Esophagus squamous epithelium (tissue), 4 donors: ENCODE data around the gene CDK11A.

Experiments used
- POLR2A ChIP-seq, 4 donors: fragments of 450-650 bp; IDR thresholded peaks; one replicate each; pipeline ENCODE4 v1.6.1; 2017; ENCODE audit warnings: antibody characterized with exemption in 4 of 4, mild to moderate bottlenecking in 4 of 4, moderate library complexity in 3 of 4
- TF ChIP-seq, protein P1 (sequence below), 6 experiments: fragments of 450-650 bp in 4 of 6; fragments of 200-600 bp in 2 of 6; sonication (generic) in 2 of 6; IDR thresholded peaks; one replicate each; pipeline ENCODE4 v1.5.1; 2016 to 2019; ENCODE audit warnings: antibody characterized with exemption in 6 of 6, mild to moderate bottlenecking in 4 of 6, moderate library complexity in 4 of 6

DNA sequence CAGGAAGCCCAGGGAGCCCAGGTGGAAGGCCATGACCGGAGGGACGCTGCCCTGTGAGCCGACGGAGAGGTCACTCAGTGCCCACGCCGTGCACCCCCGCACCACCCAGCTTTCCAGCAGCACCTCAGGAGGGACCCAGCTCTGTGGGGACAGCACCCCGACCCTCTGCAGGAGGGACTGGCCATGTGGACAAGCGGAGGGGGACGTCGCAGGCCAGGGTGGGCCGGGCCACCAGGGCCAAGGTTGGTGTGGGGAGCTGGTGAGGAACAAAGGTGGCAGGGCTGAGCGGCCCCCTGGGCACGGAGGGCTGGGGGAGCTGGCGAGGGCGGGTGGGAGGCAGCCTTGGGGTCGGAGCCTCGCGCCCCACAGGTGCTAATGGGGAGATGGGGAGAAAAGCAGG is 31.3 kb upstream of the CDK11A start:
- no peak for TF ChIP-seq POLR2A (IDR thresholded peaks at IDR 0.05)
- TF ChIP-seq, protein P1, sequence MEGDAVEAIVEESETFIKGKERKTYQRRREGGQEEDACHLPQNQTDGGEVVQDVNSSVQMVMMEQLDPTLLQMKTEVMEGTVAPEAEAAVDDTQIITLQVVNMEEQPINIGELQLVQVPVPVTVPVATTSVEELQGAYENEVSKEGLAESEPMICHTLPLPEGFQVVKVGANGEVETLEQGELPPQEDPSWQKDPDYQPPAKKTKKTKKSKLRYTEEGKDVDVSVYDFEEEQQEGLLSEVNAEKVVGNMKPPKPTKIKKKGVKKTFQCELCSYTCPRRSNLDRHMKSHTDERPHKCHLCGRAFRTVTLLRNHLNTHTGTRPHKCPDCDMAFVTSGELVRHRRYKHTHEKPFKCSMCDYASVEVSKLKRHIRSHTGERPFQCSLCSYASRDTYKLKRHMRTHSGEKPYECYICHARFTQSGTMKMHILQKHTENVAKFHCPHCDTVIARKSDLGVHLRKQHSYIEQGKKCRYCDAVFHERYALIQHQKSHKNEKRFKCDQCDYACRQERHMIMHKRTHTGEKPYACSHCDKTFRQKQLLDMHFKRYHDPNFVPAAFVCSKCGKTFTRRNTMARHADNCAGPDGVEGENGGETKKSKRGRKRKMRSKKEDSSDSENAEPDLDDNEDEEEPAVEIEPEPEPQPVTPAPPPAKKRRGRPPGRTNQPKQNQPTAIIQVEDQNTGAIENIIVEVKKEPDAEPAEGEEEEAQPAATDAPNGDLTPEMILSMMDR (IDR thresholded peaks at IDR 0.05) = no peak
